GM18517 (cell line): ENCODE measurements around the gene RAP1GAP2.
"Not testable (repeated sequence)": the region's sequence is repeated elsewhere in the genome, so short reads cannot be mapped to it uniquely, and the experiment has no call there.

Experiments used
- ATAC-seq: cut with Tn5 transposase; IDR thresholded peaks from one replicate; pipeline ENCODE4 v1.9.1; 2021; ENCODE audit warnings: mild to moderate bottlenecking, moderate library complexity; ENCODE audit not compliant: unreplicated experiment

The RAP1GAP2 gene

DNA sequence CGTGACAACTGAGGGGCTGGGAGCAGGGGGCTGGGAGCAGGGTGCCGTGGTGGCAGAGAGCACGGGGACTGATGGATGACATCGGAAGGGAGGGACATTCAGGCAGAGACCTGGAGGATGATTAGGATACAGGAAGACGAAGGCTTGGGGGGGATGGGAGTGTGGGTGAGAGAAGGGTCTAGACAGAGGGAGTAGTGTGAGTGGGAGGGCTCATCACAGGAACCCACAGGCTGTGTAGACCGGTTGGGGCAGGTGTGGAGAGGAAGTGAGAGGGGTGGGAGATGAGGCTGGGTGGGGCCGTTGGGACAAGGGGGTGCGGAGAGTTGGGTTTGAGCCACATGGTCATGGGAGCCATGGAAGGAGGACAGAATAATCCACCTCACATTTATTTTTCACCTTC lies 83.8 kb downstream of the RAP1GAP2 start:
- no peak for ATAC-seq

DNA sequence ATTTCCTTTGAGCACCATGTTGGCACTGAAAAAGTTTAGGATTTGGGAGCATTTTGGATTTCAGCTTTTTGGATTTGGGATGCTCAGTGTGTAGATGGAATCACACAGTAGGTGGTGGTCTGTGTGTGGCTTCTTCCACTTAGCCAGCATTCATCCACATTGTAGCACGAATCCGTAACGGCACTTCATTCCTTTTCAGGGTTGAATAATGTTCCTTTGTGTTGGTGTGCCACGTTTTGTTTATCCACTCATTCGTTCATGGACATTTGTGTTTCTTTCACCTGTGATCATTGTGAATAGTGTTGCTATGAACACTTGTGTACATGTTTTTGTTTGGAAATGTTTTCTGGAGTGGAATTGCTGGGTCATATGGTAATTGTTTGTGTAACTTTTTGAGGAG lies 85.1 kb downstream of the RAP1GAP2 start:
- ATAC-seq = no peak

DNA sequence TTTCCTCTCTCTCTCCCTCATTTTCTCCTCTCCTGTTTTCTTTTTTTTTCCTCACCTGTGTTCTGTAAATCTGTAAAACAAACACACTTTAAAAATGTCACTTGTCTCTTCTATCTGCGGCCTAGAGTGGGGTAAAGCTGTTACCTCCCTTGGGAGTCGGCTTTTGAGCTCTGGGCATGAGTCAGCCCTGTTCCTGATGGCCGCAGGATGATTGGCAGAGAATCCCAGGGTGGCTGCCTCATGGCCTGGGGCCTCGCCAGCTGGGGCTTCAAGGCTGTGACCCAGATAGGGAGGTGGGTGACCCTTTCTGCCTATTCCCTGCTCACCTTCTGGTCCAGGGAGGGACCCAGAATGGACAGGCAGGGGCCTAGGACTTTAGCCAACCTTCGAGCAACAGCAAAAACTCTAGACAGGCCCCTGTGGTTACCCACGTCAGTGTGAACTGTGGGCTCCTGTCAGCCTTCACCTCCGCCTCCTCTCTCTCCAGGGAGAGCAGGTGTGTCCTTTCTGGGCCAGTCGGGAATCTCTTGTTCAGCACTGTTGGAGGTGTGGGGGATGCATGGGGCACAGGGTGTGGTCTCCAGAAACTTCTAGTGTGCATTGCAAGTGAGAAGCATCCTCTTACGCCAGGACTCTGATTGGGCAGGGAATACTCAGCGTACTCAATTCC lies 87.4 kb downstream of the RAP1GAP2 start:
- ATAC-seq = no peak

DNA sequence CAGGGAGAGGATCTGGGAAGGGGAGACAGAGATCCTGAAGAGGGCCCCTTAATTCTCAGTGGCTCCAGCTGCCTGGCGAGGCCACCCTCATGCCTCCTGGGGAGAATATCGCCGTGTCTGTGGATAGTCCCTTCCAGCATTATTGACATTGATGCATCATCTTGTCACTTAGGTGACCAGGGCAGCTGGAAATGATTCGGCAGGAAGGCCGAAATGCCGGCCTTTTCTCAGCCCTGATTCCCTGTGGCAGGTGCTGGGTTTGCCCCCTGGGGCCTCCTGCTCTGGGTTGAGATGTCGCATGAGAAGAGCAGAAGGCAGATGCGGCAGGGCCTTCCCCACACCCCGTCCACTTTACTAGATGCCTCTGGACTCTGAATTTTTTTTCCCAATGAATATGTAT lies 89.5 kb downstream of the RAP1GAP2 start:
- ATAC-seq = no peak

DNA sequence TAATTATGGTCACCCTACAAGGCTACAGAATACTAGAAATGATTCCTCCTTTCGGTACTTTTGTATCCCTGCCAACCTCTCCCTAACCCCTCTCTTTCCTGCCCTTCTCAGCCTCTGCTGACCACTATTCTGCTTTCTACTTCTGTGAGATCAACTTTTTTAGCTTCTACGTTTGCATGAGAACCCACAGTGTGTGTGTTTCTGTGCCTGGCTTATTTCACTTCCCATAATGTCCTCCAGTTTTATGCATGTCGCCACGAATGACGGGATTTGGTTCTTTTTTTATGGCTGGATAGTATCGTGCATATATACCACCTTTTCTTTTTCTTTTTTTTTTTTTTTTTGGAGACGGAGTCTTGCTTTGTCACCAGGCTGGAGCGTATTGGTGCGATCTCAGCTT lies 92.1 kb downstream of the RAP1GAP2 start:
- ATAC-seq = no peak

DNA sequence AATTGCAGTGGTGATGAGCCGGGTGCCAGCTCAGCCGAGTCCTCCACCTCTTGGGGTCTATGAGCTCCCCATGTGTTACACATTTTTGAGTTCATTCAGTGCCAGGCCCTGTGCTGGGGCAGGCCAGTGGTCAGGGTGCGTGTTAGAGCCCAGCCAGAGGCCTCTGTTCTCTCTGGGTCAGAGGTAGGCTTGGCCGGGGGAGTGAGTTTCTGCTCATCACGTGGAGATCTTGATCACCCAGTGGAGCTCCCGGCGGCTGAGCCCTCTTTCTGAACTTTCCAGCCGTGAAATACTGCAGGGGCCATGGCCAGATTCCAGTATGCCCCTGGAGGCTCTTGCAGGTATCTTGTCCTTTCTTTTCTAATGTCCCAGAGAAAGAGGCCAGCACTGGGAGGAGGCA lies 93.0 kb downstream of the RAP1GAP2 start:
- no peak for ATAC-seq

DNA sequence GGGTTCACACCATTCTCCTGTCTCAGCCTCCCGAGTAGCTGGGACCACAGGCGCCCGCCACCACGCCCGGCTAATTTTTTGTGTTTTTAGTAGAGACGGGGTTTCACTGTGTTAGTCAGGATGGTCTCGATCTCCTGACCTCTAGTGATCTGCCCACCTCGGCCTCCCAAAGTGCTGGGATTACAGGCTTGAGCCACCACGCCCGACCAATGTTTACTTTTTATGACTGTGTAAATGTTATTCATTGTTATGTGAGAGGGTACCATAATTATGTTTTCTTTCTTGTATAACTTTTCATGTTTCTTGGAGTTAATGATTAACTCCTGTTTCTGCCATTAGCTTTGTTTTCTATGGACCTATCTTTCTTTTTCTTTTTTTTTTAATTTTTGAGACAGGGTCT lies 94.5 kb downstream of the RAP1GAP2 start:
- not testable (repeated sequence) for ATAC-seq

DNA sequence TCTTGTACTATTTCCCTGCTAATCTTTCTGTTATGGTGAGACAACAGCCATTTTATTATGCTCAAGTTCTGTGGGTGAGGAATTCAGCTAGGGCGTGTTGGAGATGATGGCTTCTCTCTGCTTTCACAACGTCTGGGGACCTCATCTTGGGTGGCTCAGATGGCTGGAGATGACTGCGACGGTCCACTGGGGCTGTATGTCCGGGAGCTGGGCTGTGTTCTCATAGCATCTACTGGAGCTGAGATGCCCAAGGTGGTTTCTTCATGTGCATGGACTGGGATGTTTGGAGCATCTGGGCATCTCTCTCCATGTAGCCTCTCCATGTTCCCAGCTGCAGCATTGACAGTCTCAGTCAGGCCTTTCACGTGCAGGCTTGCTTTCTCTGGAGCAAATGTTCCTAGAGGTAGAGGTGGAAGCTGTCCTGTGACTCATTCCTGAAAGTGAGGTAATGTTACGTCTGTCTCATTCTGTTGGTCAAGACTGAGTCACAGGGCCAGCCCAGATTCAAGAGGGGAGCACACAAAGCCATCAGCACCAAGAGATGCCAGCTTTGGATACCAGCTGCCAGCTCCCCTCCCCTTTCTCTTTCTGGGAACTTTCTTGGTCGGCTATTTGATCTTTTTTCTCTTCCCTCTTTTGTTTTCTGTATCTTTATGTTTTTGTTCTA lies 96.2 kb downstream of the RAP1GAP2 start:
- ATAC-seq = no peak

DNA sequence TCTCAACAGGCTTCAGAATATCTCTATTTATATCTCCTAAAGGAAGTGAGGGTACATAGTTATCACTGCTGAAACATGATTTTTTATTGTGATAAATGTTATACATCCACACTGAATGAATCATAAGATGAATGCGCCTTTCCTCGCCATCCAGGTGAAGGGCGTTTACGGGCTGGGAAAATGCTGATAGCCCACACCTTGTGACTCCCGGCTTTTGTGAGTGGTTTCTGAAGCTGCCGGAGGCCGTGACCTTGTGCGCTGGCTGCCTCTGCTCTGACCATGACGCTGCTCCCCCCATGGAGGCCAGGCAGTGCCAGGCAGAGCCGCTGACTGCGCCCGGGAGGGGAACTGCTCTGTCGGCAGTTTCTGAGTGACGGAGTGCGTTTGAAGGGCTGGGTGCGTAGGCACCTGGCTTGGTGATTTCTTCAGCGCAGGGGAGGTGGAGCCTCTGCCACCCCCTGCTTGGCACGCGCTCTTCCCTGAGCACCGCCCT lies 97.2 kb downstream of the RAP1GAP2 start:
- ATAC-seq = no peak

DNA sequence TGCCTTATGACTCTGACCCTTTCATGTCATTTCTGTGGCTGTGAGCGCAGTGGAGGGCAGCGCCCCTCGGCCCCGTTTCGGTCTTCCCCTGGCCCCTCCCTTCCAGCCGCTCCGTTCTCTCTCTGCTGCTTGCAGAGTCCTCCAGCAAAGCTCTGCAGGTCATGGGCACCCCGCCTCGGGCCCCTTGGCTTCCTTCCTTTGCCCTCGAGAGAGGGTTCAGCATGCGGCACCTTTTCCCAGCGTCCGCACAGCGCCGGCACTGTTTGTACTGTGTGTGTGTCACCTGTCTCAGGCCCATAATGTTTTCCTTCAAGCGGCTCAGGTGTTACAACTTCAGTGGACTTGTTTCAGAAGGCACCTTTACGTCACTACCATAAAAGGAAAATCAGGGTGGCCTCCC lies 98.5 kb downstream of the RAP1GAP2 start:
- ATAC-seq = no peak

DNA sequence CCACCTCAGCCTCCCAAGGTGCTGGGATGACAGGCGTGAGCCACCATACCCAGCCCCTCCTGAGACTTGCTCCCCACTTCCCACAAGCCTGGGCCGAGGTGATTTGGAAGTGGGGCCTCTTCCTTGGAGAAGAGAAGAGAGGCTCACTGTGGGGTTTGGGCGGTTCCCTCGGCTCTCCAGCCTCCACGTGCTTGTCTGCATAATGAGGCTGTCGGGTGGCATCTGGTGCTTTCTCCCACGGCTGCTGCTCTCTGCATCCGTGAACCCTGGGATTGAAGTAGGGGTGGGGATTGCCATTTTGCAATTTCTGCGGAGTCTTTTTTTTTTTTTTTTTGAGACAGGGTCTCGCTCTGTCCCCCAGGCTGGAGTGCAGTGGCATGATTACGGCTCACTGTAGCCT lies 101.4 kb downstream of the RAP1GAP2 start:
- no peak for ATAC-seq

DNA sequence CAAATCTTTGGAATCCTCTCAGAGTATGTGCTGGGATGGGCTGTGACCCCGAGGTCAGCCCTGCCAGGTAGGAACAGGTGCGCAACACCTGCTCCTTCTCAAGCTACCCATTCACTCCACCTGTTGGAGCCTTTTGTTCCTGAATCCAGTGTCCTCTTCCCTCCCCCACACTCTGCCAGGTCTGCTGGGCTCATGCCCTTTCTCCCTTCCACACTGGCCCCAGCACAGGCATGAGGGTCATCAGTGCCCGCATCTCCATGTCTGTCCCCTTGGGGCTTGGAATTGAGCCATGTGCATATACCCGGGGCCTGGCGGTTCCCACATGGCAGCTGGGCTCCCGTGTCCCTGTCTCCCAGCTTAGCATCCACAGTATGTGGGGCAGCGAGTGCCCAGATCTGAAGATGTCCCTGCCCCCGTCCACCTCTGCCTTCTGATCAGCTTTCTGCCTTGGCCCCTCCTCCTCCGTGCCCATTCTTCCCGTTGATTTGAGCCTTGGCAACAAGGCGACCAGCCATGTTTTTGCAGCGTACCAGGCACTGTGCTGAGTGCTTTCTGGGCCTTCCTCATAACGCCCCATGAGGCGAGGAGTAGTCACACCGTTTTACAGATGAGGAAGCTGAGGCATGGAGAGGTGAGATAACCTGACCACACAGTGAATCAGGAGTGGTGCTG lies 102.2 kb downstream of the RAP1GAP2 start:
- no peak for ATAC-seq

DNA sequence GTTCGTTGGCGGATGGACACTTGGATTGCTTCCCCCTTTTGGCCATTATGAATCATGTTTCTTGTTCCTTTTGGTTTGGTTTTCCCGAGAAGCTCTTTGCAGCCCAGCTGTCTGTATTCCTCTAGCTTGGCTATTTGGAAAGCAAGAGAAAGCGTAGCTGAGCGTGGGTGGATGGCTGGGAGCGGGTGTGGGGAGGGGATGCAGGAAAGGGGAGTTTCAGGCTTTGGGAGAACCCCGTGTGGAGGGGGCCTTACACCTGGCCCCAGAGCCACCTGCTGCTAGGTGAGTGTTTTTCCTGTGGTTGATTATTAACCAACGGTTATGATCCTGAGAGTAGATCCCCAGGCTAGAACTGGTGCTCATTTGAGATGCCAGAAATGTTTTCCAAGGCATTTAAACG lies 103.7 kb downstream of the RAP1GAP2 start:
- no peak for ATAC-seq

DNA sequence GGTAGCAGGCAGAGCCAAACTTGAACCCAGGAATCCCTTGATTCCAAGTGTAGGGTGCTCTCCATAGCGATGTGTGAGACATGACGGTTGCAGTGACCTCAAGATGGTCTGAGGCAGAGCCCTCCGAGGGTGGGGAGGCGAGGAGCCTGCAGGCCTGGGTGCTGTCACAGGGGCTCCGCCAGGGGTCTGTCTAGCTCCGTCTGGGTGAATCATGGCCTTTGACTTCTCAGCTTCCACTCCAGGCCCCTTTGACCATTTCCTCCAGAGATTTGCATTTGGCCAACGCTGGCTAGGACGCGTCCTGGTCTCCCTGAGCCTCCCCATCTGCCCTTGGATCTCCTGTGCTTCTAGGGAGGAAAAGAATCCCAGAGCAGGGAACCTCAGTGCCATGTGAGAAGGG lies 104.6 kb downstream of the RAP1GAP2 start:
- no peak for ATAC-seq

DNA sequence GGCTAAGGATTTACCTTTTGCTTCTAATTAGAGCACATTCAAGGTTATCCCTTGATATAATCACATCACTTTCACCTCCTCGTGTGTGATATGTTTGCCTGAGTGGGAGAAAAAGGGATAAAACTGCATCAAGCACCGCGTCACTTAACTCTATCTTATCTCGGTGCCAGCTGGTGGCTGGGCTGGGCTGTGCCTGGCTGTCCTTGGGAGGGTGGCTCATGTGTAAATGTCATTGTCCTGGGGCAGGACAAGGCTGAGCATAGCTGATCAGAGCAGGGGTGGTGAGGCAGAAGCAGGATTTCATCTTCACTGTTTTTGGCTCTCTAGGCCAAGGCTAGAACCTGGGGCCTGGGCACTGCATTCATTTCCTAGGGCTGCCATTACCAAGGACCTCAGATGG lies 105.3 kb downstream of the RAP1GAP2 start:
- no peak for ATAC-seq

DNA sequence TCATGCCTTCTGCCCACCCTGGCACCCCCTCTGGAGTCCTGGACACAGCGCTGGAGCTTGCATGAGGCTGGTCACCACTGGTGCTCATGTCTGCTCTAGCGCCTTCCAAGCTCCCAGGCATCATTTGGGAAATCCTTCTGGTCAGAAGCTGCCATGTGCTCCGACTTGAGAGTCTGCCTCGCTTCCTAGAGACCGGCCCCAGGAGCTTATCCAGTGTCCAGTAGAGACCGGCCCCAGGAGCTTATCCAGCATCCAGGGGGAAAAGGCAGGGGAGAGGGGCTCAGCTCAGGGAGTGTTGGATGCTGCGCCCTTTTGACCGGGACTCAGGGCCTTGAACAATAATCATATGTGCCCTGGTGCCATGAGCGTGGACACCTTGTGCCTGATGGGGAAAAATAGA lies 106.3 kb downstream of the RAP1GAP2 start:
- no peak for ATAC-seq

DNA sequence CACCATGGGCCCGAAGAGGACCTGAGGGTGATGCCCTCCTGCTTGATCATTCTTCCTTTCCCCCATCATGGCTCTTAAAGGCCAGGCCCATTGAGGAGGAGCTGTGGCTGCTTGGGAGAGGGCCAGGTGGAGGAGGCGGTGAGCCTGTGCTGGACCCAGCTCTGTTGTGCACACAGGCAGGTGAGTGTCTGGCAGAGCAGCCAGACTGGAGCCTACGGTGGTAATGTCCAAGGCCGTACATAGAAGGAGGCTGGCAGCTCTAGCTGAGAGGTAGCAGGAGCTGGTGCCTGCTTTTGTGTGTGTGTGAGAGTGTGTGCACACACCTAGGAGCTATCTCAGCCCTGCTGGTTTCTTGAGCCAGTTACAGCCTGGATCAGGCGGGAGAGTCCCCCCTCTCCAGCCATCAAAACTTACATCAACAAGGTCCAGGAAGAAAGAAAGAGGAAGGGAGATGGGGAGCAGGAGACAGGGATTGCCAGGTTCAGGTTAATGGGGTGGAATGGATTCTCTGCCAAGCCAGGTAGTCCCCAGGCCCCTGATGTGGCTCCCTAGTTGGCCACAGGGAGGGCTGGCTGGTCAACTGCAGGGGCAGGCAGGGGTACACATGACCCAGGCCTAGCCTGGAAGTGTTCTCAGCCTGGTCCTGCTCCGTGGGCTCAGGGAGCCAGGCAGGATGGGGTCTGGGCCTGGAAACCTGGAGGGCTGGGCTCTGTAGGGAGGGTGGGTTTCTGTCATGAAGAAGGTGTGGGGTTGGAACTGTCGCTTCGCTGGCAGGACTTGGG lies 107.1 kb downstream of the RAP1GAP2 start:
- no peak for ATAC-seq

DNA sequence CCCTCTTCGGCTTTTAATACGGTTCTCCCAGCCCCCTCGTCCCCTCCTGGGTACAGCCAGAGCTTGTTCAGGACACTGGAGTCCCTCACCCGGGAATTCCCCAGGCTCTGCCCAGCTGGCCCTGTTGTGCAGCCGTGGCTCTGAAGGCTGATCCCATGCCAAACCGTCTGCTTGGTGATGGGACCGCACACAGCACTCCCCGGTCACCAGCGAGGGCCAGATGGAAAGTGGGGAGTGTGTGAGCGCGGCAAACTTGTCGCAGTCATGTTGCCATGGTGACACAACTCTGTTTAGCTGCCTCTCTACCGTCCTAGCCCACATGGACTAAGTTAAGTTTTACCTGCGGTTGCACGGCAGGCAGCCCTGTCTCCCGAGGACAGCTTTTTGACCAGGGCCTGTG lies 107.9 kb downstream of the RAP1GAP2 start:
- no peak for ATAC-seq

DNA sequence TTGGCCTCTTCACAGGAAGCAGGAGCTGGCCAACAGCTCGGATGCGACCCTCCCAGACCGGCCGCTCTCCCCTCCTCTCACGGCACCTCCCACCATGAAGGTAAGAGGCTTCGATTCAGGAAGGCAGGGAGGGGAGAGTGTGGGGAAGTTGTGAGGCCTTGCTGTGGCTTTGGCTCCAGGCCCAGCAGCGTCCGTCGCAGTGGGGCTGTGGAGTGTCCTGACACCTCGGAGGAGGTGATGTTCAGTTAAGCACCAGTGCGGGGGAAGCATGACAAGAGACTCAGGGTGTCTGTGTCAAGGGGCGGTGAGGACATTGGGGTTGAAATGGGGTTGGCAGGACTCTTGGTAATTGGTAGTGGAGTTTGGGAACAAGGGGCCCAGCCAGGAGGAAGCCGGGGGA lies 109.0 kb downstream of the RAP1GAP2 start:
- no peak for ATAC-seq

DNA sequence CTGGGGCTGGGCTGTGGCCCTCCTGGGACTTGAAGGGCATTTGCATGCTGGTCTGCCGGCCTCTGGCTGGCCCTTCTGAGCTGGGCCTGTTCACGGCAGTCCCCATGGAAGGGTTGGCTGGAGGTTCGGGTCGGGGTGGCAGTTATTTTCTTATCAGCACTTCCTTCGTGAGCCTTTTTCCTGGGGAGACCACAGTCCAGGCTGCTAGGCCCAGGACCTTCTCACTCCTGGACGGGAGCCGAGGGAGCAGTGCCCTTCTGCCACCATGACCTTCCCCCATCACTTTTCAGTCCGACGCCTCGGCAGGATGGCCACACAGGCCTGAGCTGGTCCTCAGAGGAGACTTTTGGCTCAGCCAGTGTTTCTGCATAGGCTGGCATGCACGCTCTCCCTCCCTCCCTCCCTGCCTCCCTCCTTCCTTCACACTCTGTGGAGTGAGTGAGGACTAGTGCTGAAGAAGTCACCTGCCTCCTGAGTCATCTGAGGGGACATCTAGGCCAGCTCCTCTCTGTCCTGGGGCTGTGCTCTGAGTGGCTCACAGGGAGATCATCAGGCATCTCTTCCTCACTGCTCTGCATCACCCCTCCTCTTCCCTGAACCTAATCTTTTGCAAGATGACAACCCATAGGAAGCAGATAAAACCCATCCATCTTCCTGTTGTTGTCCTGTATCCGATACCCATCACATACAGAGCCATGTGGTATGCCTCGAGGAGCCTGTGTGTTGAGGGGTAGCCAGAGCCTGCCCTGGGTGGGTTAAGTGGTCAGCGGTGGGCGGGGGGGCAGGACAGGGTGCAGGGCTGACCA lies 109.7 kb downstream of the RAP1GAP2 start:
- ATAC-seq = no peak

DNA sequence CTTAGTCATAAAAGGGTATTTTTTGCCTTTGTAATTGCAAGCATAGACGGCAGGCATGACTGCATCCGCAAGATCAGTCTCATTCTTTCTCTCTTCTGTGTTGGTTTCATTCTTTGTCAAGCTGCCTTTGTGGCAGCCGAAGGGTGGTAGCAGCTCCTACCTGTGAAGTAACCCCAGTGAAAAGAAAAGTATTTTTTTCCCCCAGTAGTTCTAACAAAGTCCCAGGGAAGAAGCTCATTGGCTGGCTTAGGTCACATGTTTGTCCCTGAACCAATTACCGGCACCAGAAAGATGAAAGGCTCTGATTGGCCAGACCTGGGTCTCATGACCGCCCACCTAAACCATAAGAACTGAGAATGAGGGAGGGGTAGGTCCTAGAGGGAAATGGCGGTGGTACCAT lies 110.7 kb downstream of the RAP1GAP2 start:
- ATAC-seq = no peak
